NCI-H82 treated with DMSO at 0.1 percent for 48 hours (cell line): ENCODE results near the gene GALNT14.
A peak's percentile ranks its signal among the peaks of the same experiment; 100 is the strongest.

Experiments
- DNase-seq: peaks from one replicate; lab custom pipeline; 2025; ENCODE audit not compliant: unreplicated experiment; lab: John Stamatoyannopoulos, UW

GALNT14 gene

GRCh38 chr2:31088504-31089195, 49.6 kb downstream of the GALNT14 start:
- DNase-seq = peak; percentile 92

GRCh38 chr2:31087491-31087890, 50.7 kb downstream of the GALNT14 start:
- no peak for DNase-seq

GRCh38 chr2:31086590-31086989, 51.6 kb downstream of the GALNT14 start:
- DNase-seq = no peak

- DNase-seq = no peak
Measured at GRCh38 chr2:31083234-31083993, 54.8 kb downstream of the GALNT14 start.

- DNase-seq = no peak
Measured at GRCh38 chr2:31082002-31082401, 56.2 kb downstream of the GALNT14 start.

- DNase-seq = no peak
Measured at GRCh38 chr2:31081492-31081891, 56.7 kb downstream of the GALNT14 start.

GRCh38 chr2:31080361-31080760, 57.9 kb downstream of the GALNT14 start:
- DNase-seq = no peak

- DNase-seq = no peak
Measured at GRCh38 chr2:31079665-31080064, 58.6 kb downstream of the GALNT14 start.

GRCh38 chr2:31078579-31079105, 59.6 kb downstream of the GALNT14 start:
- no peak for DNase-seq

GRCh38 chr2:31078011-31078410, 60.2 kb downstream of the GALNT14 start:
- no peak for DNase-seq

- DNase-seq = no peak
Measured at GRCh38 chr2:31075941-31076590, 62.2 kb downstream of the GALNT14 start.

GRCh38 chr2:31075431-31075830, 62.8 kb downstream of the GALNT14 start:
- no peak for DNase-seq

GRCh38 chr2:31071741-31072140, 66.5 kb downstream of the GALNT14 start:
- no peak for DNase-seq

- DNase-seq = no peak
Measured at GRCh38 chr2:31070339-31071125, 67.7 kb downstream of the GALNT14 start.

- no peak for DNase-seq
Measured at GRCh38 chr2:31069643-31070325, 68.5 kb downstream of the GALNT14 start.

- no peak for DNase-seq
Measured at GRCh38 chr2:31067259-31067658, 71.0 kb downstream of the GALNT14 start.

GRCh38 chr2:31066551-31066950, 71.7 kb downstream of the GALNT14 start:
- no peak for DNase-seq

- no peak for DNase-seq
Measured at GRCh38 chr2:31066086-31066485, 72.2 kb downstream of the GALNT14 start.

GRCh38 chr2:31065356-31065755, 72.9 kb downstream of the GALNT14 start:
- no peak for DNase-seq

- no peak for DNase-seq
Measured at GRCh38 chr2:31060397-31060796, 77.8 kb downstream of the GALNT14 start.
